ENCODE data around the gene HIPK1. TPM values are rescaled to one million over a fixed set of nuclear protein-coding genes. Genes with fewer than 3 reads are reported as not detected.

The HIPK1 gene
- total and polyA plus RNA-seq, 12 donors, result 7.8 to 91.0 (median 61.2) TPM

DNA sequence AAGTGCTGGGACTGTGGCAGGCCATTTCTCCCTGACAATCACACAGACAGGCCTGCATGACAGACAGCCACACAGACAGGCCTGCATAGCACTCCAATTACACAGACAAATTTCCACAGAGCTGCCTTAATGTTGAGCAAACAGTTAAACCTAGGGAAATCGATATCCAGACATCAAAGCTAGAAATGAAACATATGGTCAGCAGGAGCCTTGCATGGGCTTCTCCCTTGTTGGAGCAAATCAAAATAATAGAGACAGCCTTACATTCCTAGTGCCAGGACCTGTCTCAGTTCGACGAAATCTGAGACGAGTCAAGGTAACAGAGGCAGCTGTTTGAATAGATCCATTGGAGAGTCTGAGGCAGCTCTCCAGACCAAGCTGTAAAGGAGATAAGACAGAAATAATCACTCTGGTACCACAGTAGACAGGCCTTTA, 92.6 kb downstream of the HIPK1 start:
- 51% methylated on average over 4 of the region's 4 CpGs for WGBS, 2 donors
- DNase-seq (no peak), ATAC-seq (no peak)
- Histone ChIP-seq H3K4me3 (no peak overlapping the region), H3K27me3 (no peaks in the 10 kb centered on the region), H3K9me3 (peaks cover 0 to 9% (median 0%) of the 10 kb centered on the region in 11 donors), H3K4me1 (no peaks in the 10 kb centered on the region), H3K36me3 (no peaks in the 10 kb centered on the region), H3K27ac (no peak overlapping the region)
- intact Hi-C loops (cut with DNase I), result no loop called here
- TF ChIP-seq, protein P1, sequence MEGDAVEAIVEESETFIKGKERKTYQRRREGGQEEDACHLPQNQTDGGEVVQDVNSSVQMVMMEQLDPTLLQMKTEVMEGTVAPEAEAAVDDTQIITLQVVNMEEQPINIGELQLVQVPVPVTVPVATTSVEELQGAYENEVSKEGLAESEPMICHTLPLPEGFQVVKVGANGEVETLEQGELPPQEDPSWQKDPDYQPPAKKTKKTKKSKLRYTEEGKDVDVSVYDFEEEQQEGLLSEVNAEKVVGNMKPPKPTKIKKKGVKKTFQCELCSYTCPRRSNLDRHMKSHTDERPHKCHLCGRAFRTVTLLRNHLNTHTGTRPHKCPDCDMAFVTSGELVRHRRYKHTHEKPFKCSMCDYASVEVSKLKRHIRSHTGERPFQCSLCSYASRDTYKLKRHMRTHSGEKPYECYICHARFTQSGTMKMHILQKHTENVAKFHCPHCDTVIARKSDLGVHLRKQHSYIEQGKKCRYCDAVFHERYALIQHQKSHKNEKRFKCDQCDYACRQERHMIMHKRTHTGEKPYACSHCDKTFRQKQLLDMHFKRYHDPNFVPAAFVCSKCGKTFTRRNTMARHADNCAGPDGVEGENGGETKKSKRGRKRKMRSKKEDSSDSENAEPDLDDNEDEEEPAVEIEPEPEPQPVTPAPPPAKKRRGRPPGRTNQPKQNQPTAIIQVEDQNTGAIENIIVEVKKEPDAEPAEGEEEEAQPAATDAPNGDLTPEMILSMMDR (IDR thresholded peaks at IDR 0.05), result no peak

DNA sequence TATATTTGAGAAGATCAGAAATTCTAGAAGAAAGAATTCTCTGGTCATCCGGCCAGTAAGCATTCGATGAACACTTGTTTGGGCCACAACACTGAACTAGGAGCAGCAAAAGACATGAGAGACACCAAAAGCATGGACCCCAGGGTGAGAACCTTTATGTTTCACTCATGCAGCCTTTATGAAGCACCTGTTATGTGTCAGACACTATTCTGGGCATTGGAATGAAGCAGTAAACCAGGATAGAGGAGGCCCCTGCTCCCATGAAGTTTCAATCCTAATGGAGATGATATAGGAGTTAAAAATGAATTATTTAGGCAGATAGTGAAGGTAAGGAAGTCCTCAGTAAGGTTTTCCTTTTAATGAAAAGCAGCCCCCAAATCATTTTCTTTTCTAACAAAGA, 93.8 kb downstream of the HIPK1 start:
- H3K36me3 ChIP-seq, result no peaks in the 10 kb centered on the region
- no peaks in the 10 kb centered on the region for H3K27me3 ChIP-seq
- H3K4me3 ChIP-seq, result no peak overlapping the region
- intact Hi-C loops (cut with DNase I), result no loop called here
- no peak for DNase-seq
- H3K27ac ChIP-seq, result no peak overlapping the region
- no peak for ATAC-seq
- H3K4me1 ChIP-seq, result no peaks in the 10 kb centered on the region
- TF ChIP-seq, protein P1 (IDR thresholded peaks at IDR 0.05), result no peak
- peaks cover 0 to 9% (median 0%) of the 10 kb centered on the region in 11 donors for H3K9me3 ChIP-seq
- WGBS, 2 donors, result 97% methylated on average over 2 of the region's 2 CpGs

DNA sequence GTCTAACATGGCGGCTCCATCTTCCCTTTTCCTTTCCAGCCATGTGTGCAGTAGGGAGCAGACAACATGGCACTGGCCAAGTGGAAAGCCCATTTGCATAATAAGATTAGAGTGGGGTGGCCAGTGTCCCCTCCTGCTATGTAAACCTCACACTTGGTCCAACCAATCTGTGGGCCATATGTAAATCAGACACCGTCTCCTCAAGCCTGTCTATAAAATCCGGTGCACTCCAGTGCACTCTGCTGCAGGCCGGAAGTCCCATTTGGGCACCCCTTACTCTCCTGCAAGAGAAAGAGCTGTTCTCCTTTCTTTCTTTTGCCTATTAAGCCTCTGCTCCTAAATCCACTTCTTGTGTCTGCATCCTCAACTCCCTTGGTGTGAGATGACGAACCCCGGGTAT, 94.3 kb downstream of the HIPK1 start:
- intact Hi-C loops (cut with DNase I), result no loop called here
- WGBS, 2 donors, result 84 to 89% methylated on average over 6 of the region's 6 CpGs

DNA sequence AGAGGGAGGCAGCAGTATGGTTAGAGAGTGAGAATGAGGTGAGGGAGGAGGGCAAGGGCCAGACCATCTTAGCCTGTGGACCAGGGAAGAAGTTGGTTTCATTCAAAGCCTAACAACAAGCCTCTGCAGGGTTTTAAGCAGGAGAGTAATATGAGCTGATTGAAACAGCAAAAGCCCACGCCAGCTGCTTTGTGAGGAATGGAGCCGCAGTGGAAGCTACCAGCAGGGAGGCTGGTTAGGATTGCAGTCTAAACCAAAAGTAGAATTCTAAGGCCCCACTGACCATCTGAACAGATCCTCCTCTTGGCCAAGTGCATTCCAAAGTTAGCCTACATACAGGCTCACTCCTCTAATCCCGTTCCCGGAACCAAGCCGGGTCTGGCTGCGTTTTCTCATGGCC, 94.9 kb downstream of the HIPK1 start:
- Histone ChIP-seq H3K9me3 (peaks cover 0 to 9% (median 0%) of the 10 kb centered on the region in 11 donors), H3K4me3 (no peak overlapping the region), H3K4me1 (no peaks in the 10 kb centered on the region), H3K27ac (no peak overlapping the region), H3K27me3 (no peaks in the 10 kb centered on the region), H3K36me3 (no peaks in the 10 kb centered on the region)
- 84 to 91% methylated on average over 6 of the region's 6 CpGs for WGBS, 2 donors
- TF ChIP-seq, protein P1 (IDR thresholded peaks at IDR 0.05), result no peak
- ATAC-seq (no peak), DNase-seq (no peak)
- intact Hi-C loops (cut with DNase I), result no loop called here

More for the DNA sequence above, 94.3 kb downstream of the HIPK1 start:
- Histone ChIP-seq H3K27ac (no peak overlapping the region), H3K4me1 (no peaks in the 10 kb centered on the region), H3K4me3 (no peak overlapping the region), H3K9me3 (peaks cover 0 to 9% (median 0%) of the 10 kb centered on the region in 11 donors), H3K36me3 (no peaks in the 10 kb centered on the region), H3K27me3 (no peaks in the 10 kb centered on the region)
- ATAC-seq (no peak), DNase-seq (no peak)
- TF ChIP-seq, protein P1 (IDR thresholded peaks at IDR 0.05), result no peak
